HEK293 (cell line): ENCODE measurements around the gene AXIN1.

Experiments
- BCL11B ChIP-seq: fragments of 450-650 bp; formaldehyde crosslinking; IDR thresholded peaks from 2 replicates; pipeline ENCODE4 v1.5.1; 2016; ENCODE audit warnings: low read depth, missing biosample characterization, missing genetic modification characterization
- EGR2 ChIP-seq: fragments of 450-650 bp; formaldehyde crosslinking; IDR thresholded peaks from 2 replicates; pipeline ENCODE4 v1.5.1; 2016; ENCODE audit warnings: low read depth, missing biosample characterization, missing genetic modification characterization
- GLIS2 ChIP-seq: fragments of 450-650 bp; formaldehyde crosslinking; IDR thresholded peaks from 2 replicates; pipeline ENCODE4 v1.5.1; 2016; ENCODE audit warnings: missing biosample characterization, missing genetic modification characterization
- KLF7 ChIP-seq: fragments of 450-650 bp; formaldehyde crosslinking; IDR thresholded peaks from 2 replicates; pipeline ENCODE4 v1.5.1; 2016; ENCODE audit warnings: missing biosample characterization, missing genetic modification characterization, borderline replicate concordance
- KLF9 ChIP-seq: fragments of 450-650 bp; formaldehyde crosslinking; IDR thresholded peaks from 2 replicates; pipeline ENCODE4 v1.5.1; 2016; ENCODE audit warnings: missing biosample characterization, missing genetic modification characterization, low read depth
- MYNN ChIP-seq: fragments of 450-650 bp; formaldehyde crosslinking; IDR thresholded peaks from 2 replicates; pipeline ENCODE4 v1.5.1; 2016; ENCODE audit warnings: missing biosample characterization, missing genetic modification characterization, borderline replicate concordance
- OVOL3 ChIP-seq: fragments of 450-650 bp; formaldehyde crosslinking; IDR thresholded peaks from 2 replicates; pipeline ENCODE4 v1.5.1; 2016; ENCODE audit warnings: missing biosample characterization, missing genetic modification characterization
- PRDM10 ChIP-seq: fragments of 450-650 bp; formaldehyde crosslinking; IDR thresholded peaks from 2 replicates; pipeline ENCODE4 v1.5.1; 2016; ENCODE audit warnings: missing biosample characterization, missing genetic modification characterization
- ZBTB10 ChIP-seq: fragments of 450-650 bp; formaldehyde crosslinking; IDR thresholded peaks from 2 replicates; pipeline ENCODE4 v1.5.1; 2016; ENCODE audit warnings: missing biosample characterization, missing genetic modification characterization
- ZBTB17 ChIP-seq: fragments of 450-650 bp; formaldehyde crosslinking; IDR thresholded peaks from 2 replicates; pipeline ENCODE4 v1.5.1; 2016; ENCODE audit warnings: missing biosample characterization, missing genetic modification characterization
- ZBTB48 ChIP-seq: fragments of 450-650 bp; formaldehyde crosslinking; IDR thresholded peaks from 2 replicates; pipeline ENCODE4 v1.5.1; 2016; ENCODE audit warnings: missing biosample characterization, missing genetic modification characterization
- ZBTB8A ChIP-seq: fragments of 450-650 bp; formaldehyde crosslinking; IDR thresholded peaks from 2 replicates; pipeline ENCODE4 v1.5.1; 2016; ENCODE audit warnings: missing biosample characterization, missing genetic modification characterization
- ZFP37 ChIP-seq: fragments of 450-650 bp; formaldehyde crosslinking; IDR thresholded peaks from 2 replicates; pipeline ENCODE4 v1.5.1; 2016; ENCODE audit warnings: missing biosample characterization, missing genetic modification characterization
- ZNF148 ChIP-seq: fragments of 450-650 bp; formaldehyde crosslinking; IDR thresholded peaks from 2 replicates; pipeline ENCODE4 v1.5.0; 2017; ENCODE audit warnings: missing biosample characterization, missing genetic modification characterization, borderline replicate concordance
- ZNF175 ChIP-seq: fragments of 450-650 bp; formaldehyde crosslinking; IDR thresholded peaks from 2 replicates; pipeline ENCODE4 v1.5.1; 2016; ENCODE audit warnings: missing biosample characterization, missing genetic modification characterization
- ZNF184 ChIP-seq: fragments of 450-650 bp; IDR thresholded peaks from 2 replicates; pipeline ENCODE4 v1.5.1; 2018; ENCODE audit warnings: missing biosample characterization, mild to moderate bottlenecking, missing genetic modification characterization
- ZNF202 ChIP-seq: fragments of 450-650 bp; formaldehyde crosslinking; IDR thresholded peaks from 2 replicates; pipeline ENCODE4 v1.5.1; 2016; ENCODE audit warnings: missing biosample characterization, missing genetic modification characterization, borderline replicate concordance
- ZNF266 ChIP-seq: fragments of 450-650 bp; formaldehyde crosslinking; IDR thresholded peaks from 2 replicates; pipeline ENCODE4 v1.5.1; 2016; ENCODE audit warnings: missing biosample characterization, missing genetic modification characterization, low read depth
- ZNF398 ChIP-seq: fragments of 450-650 bp; formaldehyde crosslinking; IDR thresholded peaks from 2 replicates; pipeline ENCODE4 v1.5.1; 2017; ENCODE audit warnings: missing biosample characterization, missing genetic modification characterization
- ZNF416 ChIP-seq: fragments of 450-650 bp; formaldehyde crosslinking; IDR thresholded peaks from 2 replicates; pipeline ENCODE4 v1.5.1; 2016; ENCODE audit warnings: missing biosample characterization, missing genetic modification characterization
- ZNF48 ChIP-seq: fragments of 450-650 bp; formaldehyde crosslinking; IDR thresholded peaks from 2 replicates; pipeline ENCODE4 v1.5.1; 2016; ENCODE audit warnings: missing biosample characterization, missing genetic modification characterization
- ZNF561 ChIP-seq: fragments of 450-650 bp; IDR thresholded peaks from 2 replicates; pipeline ENCODE4 v1.5.1; 2018; ENCODE audit warnings: missing biosample characterization, missing genetic modification characterization, borderline replicate concordance
- ZNF571 ChIP-seq: fragments of 450-650 bp; formaldehyde crosslinking; IDR thresholded peaks from 2 replicates; pipeline ENCODE4 v1.5.0; 2017; ENCODE audit warnings: missing biosample characterization, missing genetic modification characterization
- ZNF692 ChIP-seq: fragments of 450-650 bp; formaldehyde crosslinking; IDR thresholded peaks from 2 replicates; pipeline ENCODE4 v1.5.1; 2016; ENCODE audit warnings: missing biosample characterization, missing genetic modification characterization
- ZNF777 ChIP-seq: fragments of 450-650 bp; formaldehyde crosslinking; IDR thresholded peaks from 2 replicates; pipeline ENCODE4 v1.5.1; 2017; ENCODE audit warnings: missing biosample characterization, missing genetic modification characterization, borderline replicate concordance
- ZSCAN16 ChIP-seq: fragments of 450-650 bp; formaldehyde crosslinking; IDR thresholded peaks from 2 replicates; pipeline ENCODE4 v1.5.1; 2016; ENCODE audit warnings: missing biosample characterization, missing genetic modification characterization

The AXIN1 gene

GRCh38 chr16:370443-370842, 17.9 kb upstream of the AXIN1 start, which contains the start of gene MRPL28 (continued):
- TF ChIP-seq ZNF416 (tag by site-specific recombination), result no peak
- no peak for TF ChIP-seq ZFP37 (tag by site-specific recombination)
- no peak for TF ChIP-seq ZNF561 (tag by site-specific recombination)
- peak; percentile 100 for TF ChIP-seq ZBTB48 (tag by site-specific recombination)
- TF ChIP-seq ZSCAN16, result no peak
- TF ChIP-seq OVOL3, result 0 out of 2 replicates have a peak, but pooled peaks have one; percentile 47
- TF ChIP-seq BCL11B, result no peak
- TF ChIP-seq ZNF48 (tag by site-specific recombination), result no peak
- TF ChIP-seq ZNF148 (tag by site-specific recombination), result no peak
- TF ChIP-seq ZNF692 (tag by site-specific recombination), result peak; percentile 91
- no peak for TF ChIP-seq ZNF202
- 0 out of 2 replicates have a peak, but pooled peaks have one; percentile 39 for TF ChIP-seq KLF7 (tag by site-specific recombination)
- TF ChIP-seq KLF9 (tag by site-specific recombination), result peak; percentile 73
- no peak for TF ChIP-seq ZNF175 (tag by site-specific recombination)
- peak; percentile 48 for TF ChIP-seq PRDM10 (tag by site-specific recombination)
- TF ChIP-seq ZBTB8A, result peak; percentile 60
- TF ChIP-seq ZNF266 (tag by site-specific recombination), result no peak
- TF ChIP-seq EGR2 (tag by site-specific recombination), result peak; percentile 40; the same call in 1 of the 2 replicates
- TF ChIP-seq GLIS2 (tag by site-specific recombination), result peak; percentile 36; the same call in 1 of the 2 replicates
- no peak for TF ChIP-seq ZNF571
- TF ChIP-seq ZNF777 (tag by site-specific recombination), result no peak
- TF ChIP-seq ZNF184, result no peak
- TF ChIP-seq ZBTB10 (tag by site-specific recombination), result peak; percentile 72
- TF ChIP-seq ZNF398 (tag by site-specific recombination), result no peak
- no peak for TF ChIP-seq MYNN
- TF ChIP-seq ZBTB17 (tag by site-specific recombination), result peak; percentile 20; the same call in 1 of the 2 replicates
